GM12878 (cell line): ENCODE measurements around the gene ITK. TPM values are rescaled to one million over a fixed set of nuclear protein-coding genes. Genes with fewer than 3 reads are reported as not detected.

Experiments used
- ATAC-seq: fragments of 200-7000 bp; cut with Tn5 transposase; 3 replicates; pipeline ENCODE4 v1.9.1; 2020; ENCODE audit warnings: mild to moderate bottlenecking, moderate library complexity
- BruUV-seq: library from RNA; stranded (reverse); fragments of 400-500 nt; replicated peaks from 2 replicates; lab custom pipeline; 2021; lab: Mats Ljungman, UMichigan
- CTCF ChIA-PET: fragments of 300-600 bp; sonication (Branson Sonifier 250); formaldehyde crosslinking; extraction: SDS; loops from one replicate; lab custom pipeline; 2021; ENCODE audit warnings: inconsistent platforms; lab: Yijun Ruan, JAX
- POLR2A ChIA-PET: fragments of 350-600 bp; formaldehyde crosslinking; extraction: SDS; loops from one replicate; lab custom pipeline; 2021; ENCODE audit warnings: inconsistent platforms; lab: Charles Lee
- RAD21 ChIA-PET: fragments of 300-600 bp; sonication (Branson Sonifier 250); formaldehyde crosslinking; loops from one replicate; lab custom pipeline; 2023; ENCODE audit warnings: antibody characterized with exemption; ENCODE audit not compliant: unreplicated experiment; lab: Charles Lee
- SMC1A ChIA-PET: fragments of 300-600 bp; sonication (Branson Sonifier 250); formaldehyde crosslinking; loops from one replicate; lab custom pipeline; 2023; ENCODE audit not compliant: unreplicated experiment, uncharacterized antibody; lab: Charles Lee
- DNase-seq: peaks from one replicate; pipeline ENCODE4 v3.0.0-alpha.2; 2011; ENCODE audit warnings: low read depth, low spot score
- FAIRE-seq: peaks from 3 replicates; lab custom pipeline; 2011; peaks lifted over from hg19 to GRCh38; lab: Jason Lieb, UNC
- H2AFZ ChIP-seq: 2 replicates; pipeline ENCODE4 v1.6.0; 2011; ENCODE audit warnings: low read depth, low read length, control low read depth; ENCODE audit not compliant: control insufficient read depth
- H3K27ac ChIP-seq: 2 replicates; pipeline ENCODE4 v1.5.1; 2011; ENCODE audit warnings: control low read depth; ENCODE audit not compliant: control insufficient read depth, insufficient read depth
- H3K27me3 ChIP-seq, 2 experiments: replicated peaks in 1 of 2; 2 replicates each; pipeline versions ENCODE4 v1.6.0 to v1.6.1; 2011; ENCODE audit warnings: low read length in 1 of 2; ENCODE audit not compliant: control insufficient read depth in 2 of 2, insufficient read depth in 2 of 2
- H3K36me3 ChIP-seq, 2 experiments: 2 replicates each; pipeline ENCODE4 v1.5.1; 2011; ENCODE audit warnings: low read length in 1 of 2; ENCODE audit not compliant: control insufficient read depth in 2 of 2, insufficient read depth in 2 of 2
- H3K4me1 ChIP-seq: 2 replicates; pipeline ENCODE4 v1.6.1; 2011; ENCODE audit warnings: mild to moderate bottlenecking, low read length, moderate library complexity, mixed read lengths; ENCODE audit not compliant: control insufficient read depth, insufficient read depth
- H3K4me2 ChIP-seq: 2 replicates; pipeline ENCODE4 v1.6.0; 2011; ENCODE audit warnings: control low read depth; ENCODE audit not compliant: control insufficient read depth, insufficient read depth
- H3K4me3 ChIP-seq: fragments of 200-600 bp; sonication (generic); 2 replicates; pipeline ENCODE4 v1.5.1; 2016
- H3K79me2 ChIP-seq: 2 replicates; pipeline ENCODE4 v1.6.0; 2011; ENCODE audit warnings: low read length; ENCODE audit not compliant: control insufficient read depth, insufficient read depth
- H3K9ac ChIP-seq: 2 replicates; pipeline ENCODE4 v1.8.0; 2011; ENCODE audit warnings: low read length, control low read depth, mixed read lengths; ENCODE audit not compliant: control insufficient read depth, insufficient read depth
- H3K9me3 ChIP-seq: replicated peaks from 3 replicates; pipeline ENCODE4 v1.5.1; 2011; ENCODE audit warnings: mild to moderate bottlenecking, low read length; ENCODE audit not compliant: control insufficient read depth, insufficient read depth
- H4K20me1 ChIP-seq: 2 replicates; pipeline ENCODE4 v1.6.0; 2011; ENCODE audit not compliant: control insufficient read depth, insufficient read depth
- ATF7 ChIP-seq: fragments of 450-650 bp; IDR thresholded peaks from 2 replicates; pipeline ENCODE4 v1.6.1; 2016; ENCODE audit warnings: low read depth, mild to moderate bottlenecking
- BHLHE40 ChIP-seq, 2 experiments: fragments of 450-650 bp in 1 of 2; IDR thresholded peaks; 2 replicates each; pipeline ENCODE4 v1.6.1; 2011 to 2017; ENCODE audit warnings: low read depth in 2 of 2, borderline replicate concordance in 1 of 2, improper control_type of control experiment in 1 of 2, low read length in 1 of 2, mild to moderate bottlenecking in 1 of 2
- BMI1 ChIP-seq: fragments of 450-650 bp; IDR thresholded peaks from 2 replicates; pipeline ENCODE4 v1.6.1; 2016; ENCODE audit warnings: mild to moderate bottlenecking, moderate library complexity, borderline replicate concordance
- BRCA1 ChIP-seq: IDR thresholded peaks from 2 replicates; pipeline ENCODE4 v1.6.1; 2011; ENCODE audit warnings: low read depth, low read length, improper control_type of control experiment
- CREB1 ChIP-seq: IDR thresholded peaks from 2 replicates; pipeline ENCODE4 v1.6.1; 2012; ENCODE audit warnings: low read depth, mild to moderate bottlenecking, inconsistent platforms
- CREM ChIP-seq: IDR thresholded peaks from 2 replicates; pipeline ENCODE4 v1.6.1; 2014; ENCODE audit warnings: antibody characterized with exemption, low read depth
- EGR1 ChIP-seq, 2 experiments: IDR thresholded peaks; 1 replicate in 1 of 2; 2 replicates in 1 of 2; pipeline ENCODE4 v1.6.1; 2011 to 2012; ENCODE audit warnings: low read depth in 2 of 2, low read length in 2 of 2, borderline replicate concordance in 1 of 2, mild to moderate bottlenecking in 1 of 2, moderate library complexity in 1 of 2
- HDGF ChIP-seq: fragments of 450-650 bp; IDR thresholded peaks from 2 replicates; pipeline ENCODE4 v1.6.1; 2016; ENCODE audit warnings: antibody characterized with exemption
- JUNB ChIP-seq: IDR thresholded peaks from 2 replicates; pipeline ENCODE4 v1.6.1; 2016; ENCODE audit warnings: antibody characterized with exemption, mild to moderate bottlenecking
- JUND ChIP-seq: IDR thresholded peaks from 2 replicates; pipeline ENCODE4 v1.6.1; 2012; ENCODE audit warnings: low read depth, mild to moderate bottlenecking, low read length, improper control_type of control experiment, moderate library complexity
- KLF5 ChIP-seq: fragments of 450-650 bp; IDR thresholded peaks from 2 replicates; pipeline ENCODE4 v1.6.1; 2014; ENCODE audit warnings: mild to moderate bottlenecking; ENCODE audit not compliant: partially characterized antibody
- NFIC ChIP-seq: IDR thresholded peaks from 2 replicates; pipeline ENCODE4 v1.6.1; 2012; ENCODE audit warnings: low read depth, mild to moderate bottlenecking, inconsistent platforms, low read length, moderate library complexity
- NFYA ChIP-seq: IDR thresholded peaks from 2 replicates; pipeline ENCODE4 v1.6.1; 2011; ENCODE audit warnings: low read depth, mild to moderate bottlenecking, low read length, improper control_type of control experiment, borderline replicate concordance
- POLR2A ChIP-seq: IDR thresholded peaks from 2 replicates; pipeline ENCODE4 v1.6.1; 2011; ENCODE audit warnings: low read depth, mild to moderate bottlenecking, low read length
- RUNX3 ChIP-seq: IDR thresholded peaks from 2 replicates; pipeline ENCODE4 v1.6.1; 2012; ENCODE audit warnings: low read length, inconsistent platforms
- SMC3 ChIP-seq: IDR thresholded peaks from 2 replicates; pipeline ENCODE4 v1.6.1; 2011; ENCODE audit warnings: low read length, improper control_type of control experiment, borderline replicate concordance
- SREBF1 ChIP-seq: IDR thresholded peaks from 2 replicates; pipeline ENCODE4 v1.6.1; 2012; ENCODE audit warnings: mild to moderate bottlenecking, low read length
- TCF7 ChIP-seq: IDR thresholded peaks from 2 replicates; pipeline ENCODE4 v1.6.1; 2014; ENCODE audit warnings: antibody characterized with exemption, borderline replicate concordance
- YY1 ChIP-seq: IDR thresholded peaks from 2 replicates; pipeline ENCODE4 v1.6.1; 2011; ENCODE audit warnings: low read depth, mild to moderate bottlenecking, low read length
- WGBS: methylation state at CpG from one replicate; pipeline ENCODE4 v1.1.6; 2016; ENCODE audit warnings: low lambda C conversion rate; ENCODE audit not compliant: insufficient replicate concordance, insufficient coverage; ENCODE audit errors: missing lambda C conversion rate; 5-methylcytosine and 5-hydroxymethylcytosine counted together
- in situ Hi-C: fragments of 300-500 bp; cut with MboI; formaldehyde crosslinking; loops from 9 replicates; pipeline ENCODE4 v1.14.3; 2018; ENCODE audit warnings: mixed read lengths
- intact Hi-C: fragments of 100-400 bp; cut with micrococcal nuclease; formaldehyde crosslinking; loops from one replicate; pipeline ENCODE4 v1.14.2; 2022; ENCODE audit not compliant: unreplicated experiment
- polyA plus RNA-seq, 11 experiments: library from polyadenylated mRNA; depleted of rRNA in 4 of 11; unstranded in 6 of 11; stranded (reverse) in 5 of 11; fragments of >200 nt; fragmentation: Nextera tagmentation in 4 of 11; fragmentation: Illumina TruSeq in 1 of 11; extraction: Ambion mirVana in 4 of 11; extraction: Trizol in 1 of 11; gene quantifications; 1 replicate in 1 of 11; 2 replicates in 10 of 11; pipeline versions ENCODE4 v1.2.1 to v1.2.3, GENCODE V29; 2011 to 2016; ENCODE audit warnings: inconsistent platforms in 2 of 11, missing spikeins in 2 of 11, low read depth in 1 of 11
- total RNA-seq, 4 experiments: library from RNA; depleted of rRNA in 3 of 4; stranded (reverse); fragments of >200 nt in 3 of 4; fragmentation: Illumina TruSeq in 1 of 4; extraction: Trizol in 1 of 4; gene quantifications; 2 replicates each; pipeline versions ENCODE4 v1.2.1 to v1.2.3, GENCODE V29; 2013 to 2021
- TF ChIP-seq, protein P1 (sequence below): IDR thresholded peaks from 2 replicates; pipeline ENCODE4 v1.6.1; 2012; ENCODE audit warnings: improper control_type of control experiment, low read depth, low read length; ENCODE audit not compliant: insufficient replicate concordance

ITK gene
- total and polyA plus RNA-seq, 10 of the 15 experiments (the other 5 are each of a cell fraction or from before 2014, with no cell fraction given): 0.05 to 2.4 (median 0.76) TPM

DNA sequence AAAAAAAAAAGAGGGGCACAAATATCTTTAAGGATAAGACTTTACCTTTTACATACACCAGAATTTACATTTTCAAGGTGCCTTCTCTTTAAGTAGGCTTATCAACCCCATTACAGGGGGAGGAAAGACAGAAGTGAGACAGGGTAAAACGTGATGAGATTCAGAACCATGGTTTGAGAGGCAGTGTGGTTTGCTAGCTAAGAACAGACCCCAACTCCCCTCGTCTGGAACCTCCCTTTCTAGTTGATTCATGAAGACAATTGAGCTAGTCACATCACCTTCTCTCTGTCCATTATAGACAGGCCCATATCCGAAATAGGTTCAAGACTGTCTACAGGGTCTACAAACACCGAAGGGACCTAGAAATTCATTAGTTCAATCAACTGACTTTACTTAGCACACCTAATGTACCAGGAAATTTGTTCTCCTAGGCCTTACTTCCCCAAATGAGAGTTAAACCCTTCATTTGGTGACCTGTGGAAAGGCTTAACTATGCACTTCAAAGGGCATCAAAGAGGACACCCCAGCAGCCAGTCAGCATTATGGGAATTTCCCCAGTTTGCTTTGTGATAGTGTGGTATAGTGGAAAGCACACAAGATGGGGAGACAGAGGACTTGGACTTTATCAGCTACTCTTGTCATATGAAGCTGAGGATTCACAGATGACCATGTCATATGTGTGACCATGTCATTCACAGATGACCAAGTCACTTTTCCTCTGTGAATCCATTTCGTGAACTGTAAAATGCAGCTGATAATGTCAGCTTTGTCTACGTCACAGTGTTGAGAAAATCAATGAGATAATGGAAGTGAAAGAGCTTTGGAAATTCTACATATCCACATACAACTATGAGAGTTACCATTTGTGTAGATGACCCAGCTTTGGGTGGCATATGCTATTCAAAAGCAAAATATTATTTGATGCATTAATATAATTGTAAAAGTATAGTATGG, 45.1 kb downstream of the ITK start:
- ChIA-PET POLR2A (interaction anchor here (0.5 to 2.2 kb wide), 10 partner anchors 8 to 526 kb away, joined by 3 to 9 read pairs (median 4); no protein-coding TSS in a partner anchor), RAD21 (interaction anchor here (0.8 to 2.3 kb wide), 6 partner anchors 10 to 83 kb away, joined by 3 to 22 read pairs (median 4); partner anchors contain the start of gene MED7), SMC1A (interaction anchor here (0.6 to 2.6 kb wide), 19 partner anchors 9 to 294 kb away, joined by 3 to 16 read pairs (median 4); no protein-coding TSS in a partner anchor), CTCF (interaction anchor here (1.0 to 2.9 kb wide), 8 partner anchors 9 to 76 kb away, joined by 3 to 18 read pairs (median 7); no protein-coding TSS in a partner anchor)
- no peak for DNase-seq
- no peak overlapping the region for H3K4me3 ChIP-seq
- no peak overlapping the region for H3K9ac ChIP-seq
- intact Hi-C loops (no loop called here), in situ Hi-C loops (no loop called here)
- no peaks in the 10 kb centered on the region for H3K9me3 ChIP-seq
- peak; percentile 61 for ATAC-seq
- no peaks in the 10 kb centered on the region for H4K20me1 ChIP-seq
- FAIRE-seq: no peak
- no peak overlapping the region for H3K4me2 ChIP-seq
- H3K36me3 ChIP-seq: no peaks in the 10 kb centered on the region
- 34% methylated on average over 6 of the region's 6 CpGs for WGBS
- no TSS peak for BruUV-seq
- H3K27me3 ChIP-seq: no peaks in the 10 kb centered on the region
- no peak overlapping the region for H3K27ac ChIP-seq
- peak overlapping the region; percentile 6 for H2AFZ ChIP-seq
- H3K4me1 ChIP-seq: peaks cover 8% of the 10 kb centered on the region
- H3K79me2 ChIP-seq: no peaks in the 10 kb centered on the region
- TF ChIP-seq CREM (no peak), SREBF1 (no peak), BRCA1 (no peak), SMC3 (no peak), RUNX3 (peak; percentile 51), BHLHE40 (IDR thresholded peaks at IDR 0.05; ENCODE audit: borderline replicate concordance in 1 of 2, low read depth in 2 of 2, low read length in 1 of 2) (peak; percentile 34 to 49; a peak in 2 of 4 replicates), BMI1 (no peak), POLR2A (no peak), CREB1 (peak; percentile 54; the same call in 1 of the 2 replicates), EGR1 (IDR thresholded peaks at IDR 0.05; ENCODE audit: borderline replicate concordance in 1 of 2, low read depth in 2 of 2, low read length in 2 of 2) (no peak), JUNB (peak; percentile 32), NFIC (0 out of 2 replicates have a peak, but pooled peaks have one; percentile 34), ATF7 (no peak), JUND (no peak), YY1 (0 out of 2 replicates have a peak, but pooled peaks have one; percentile 9), HDGF (no peak), TCF7 (peak; percentile 32; the same call in 1 of the 2 replicates), NFYA (no peak), KLF5 (no peak)
- TF ChIP-seq, protein P1, sequence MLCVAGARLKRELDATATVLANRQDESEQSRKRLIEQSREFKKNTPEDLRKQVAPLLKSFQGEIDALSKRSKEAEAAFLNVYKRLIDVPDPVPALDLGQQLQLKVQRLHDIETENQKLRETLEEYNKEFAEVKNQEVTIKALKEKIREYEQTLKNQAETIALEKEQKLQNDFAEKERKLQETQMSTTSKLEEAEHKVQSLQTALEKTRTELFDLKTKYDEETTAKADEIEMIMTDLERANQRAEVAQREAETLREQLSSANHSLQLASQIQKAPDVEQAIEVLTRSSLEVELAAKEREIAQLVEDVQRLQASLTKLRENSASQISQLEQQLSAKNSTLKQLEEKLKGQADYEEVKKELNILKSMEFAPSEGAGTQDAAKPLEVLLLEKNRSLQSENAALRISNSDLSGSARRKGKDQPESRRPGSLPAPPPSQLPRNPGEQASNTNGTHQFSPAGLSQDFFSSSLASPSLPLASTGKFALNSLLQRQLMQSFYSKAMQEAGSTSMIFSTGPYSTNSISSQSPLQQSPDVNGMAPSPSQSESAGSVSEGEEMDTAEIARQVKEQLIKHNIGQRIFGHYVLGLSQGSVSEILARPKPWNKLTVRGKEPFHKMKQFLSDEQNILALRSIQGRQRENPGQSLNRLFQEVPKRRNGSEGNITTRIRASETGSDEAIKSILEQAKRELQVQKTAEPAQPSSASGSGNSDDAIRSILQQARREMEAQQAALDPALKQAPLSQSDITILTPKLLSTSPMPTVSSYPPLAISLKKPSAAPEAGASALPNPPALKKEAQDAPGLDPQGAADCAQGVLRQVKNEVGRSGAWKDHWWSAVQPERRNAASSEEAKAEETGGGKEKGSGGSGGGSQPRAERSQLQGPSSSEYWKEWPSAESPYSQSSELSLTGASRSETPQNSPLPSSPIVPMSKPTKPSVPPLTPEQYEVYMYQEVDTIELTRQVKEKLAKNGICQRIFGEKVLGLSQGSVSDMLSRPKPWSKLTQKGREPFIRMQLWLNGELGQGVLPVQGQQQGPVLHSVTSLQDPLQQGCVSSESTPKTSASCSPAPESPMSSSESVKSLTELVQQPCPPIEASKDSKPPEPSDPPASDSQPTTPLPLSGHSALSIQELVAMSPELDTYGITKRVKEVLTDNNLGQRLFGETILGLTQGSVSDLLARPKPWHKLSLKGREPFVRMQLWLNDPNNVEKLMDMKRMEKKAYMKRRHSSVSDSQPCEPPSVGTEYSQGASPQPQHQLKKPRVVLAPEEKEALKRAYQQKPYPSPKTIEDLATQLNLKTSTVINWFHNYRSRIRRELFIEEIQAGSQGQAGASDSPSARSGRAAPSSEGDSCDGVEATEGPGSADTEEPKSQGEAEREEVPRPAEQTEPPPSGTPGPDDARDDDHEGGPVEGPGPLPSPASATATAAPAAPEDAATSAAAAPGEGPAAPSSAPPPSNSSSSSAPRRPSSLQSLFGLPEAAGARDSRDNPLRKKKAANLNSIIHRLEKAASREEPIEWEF: no peak
